ENCODE data around the gene P2RX2. TPM values are rescaled to one million over a fixed set of nuclear protein-coding genes. Genes with fewer than 3 reads are reported as not detected.

Gene P2RX2
- total and polyA plus RNA-seq, 2 of the 4 experiments (the other 2 are of a cell fraction), result not detected

GRCh38 chr12:132648616-132649225 lies 30.1 kb downstream of the P2RX2 start:
- Histone ChIP-seq H3K4me1 (ENCODE audit: control insufficient read depth, insufficient read depth, low read length) (no peaks in the 10 kb centered on the region), H4K20me1 (ENCODE audit: insufficient read depth, low read length) (no peaks in the 10 kb centered on the region; the same call in 1 of the 2 replicates), H3K9ac (ENCODE audit: low read depth, low read length) (no peak overlapping the region), H2AK5ac (ENCODE audit: low read depth, low read length) (no peak overlapping the region), H3K9me3 (ENCODE audit: control insufficient read depth, insufficient read depth, low read length) (no peaks in the 10 kb centered on the region), H3K56ac (ENCODE audit: extremely low read depth, insufficient read depth, low read length) (no peak overlapping the region), H2BK20ac (ENCODE audit: low read depth, low read length) (no peak overlapping the region), H3K27me3 (ENCODE audit: control insufficient read depth, insufficient read depth, low read length) (no peaks in the 10 kb centered on the region), H3K18ac (ENCODE audit: low read depth, low read length) (no peak overlapping the region), H4K5ac (ENCODE audit: low read depth, low read length) (no peak overlapping the region), H4K91ac (ENCODE audit: insufficient read depth, low read depth, low read length) (no peak overlapping the region), H3K36me3 (ENCODE audit: control insufficient read depth, insufficient read depth, low read length) (peaks cover 27% of the 10 kb centered on the region), H3K9me1 (ENCODE audit: insufficient read depth, low read length) (no peaks in the 10 kb centered on the region), H2BK5ac (ENCODE audit: low read depth, low read length, poor library complexity, severe bottlenecking) (no peak overlapping the region), H3K4me3 (ENCODE audit: insufficient read depth, low read depth, low read length) (no peak overlapping the region), H3K27ac (ENCODE audit: insufficient read depth, low read length) (no peak overlapping the region), H2AFZ (replicated peaks; ENCODE audit: low read length, poor library complexity) (no peak overlapping the region), H3K79me1 (ENCODE audit: low read depth in 1 of 2, low read length in 2 of 2) (no peaks in the 10 kb centered on the region), H3K14ac (replicated peaks; ENCODE audit: low read depth, low read length) (no peak overlapping the region), H3K4me2 (ENCODE audit: low read depth, low read length) (no peak overlapping the region), H2BK15ac (ENCODE audit: low read depth, low read length) (no peak overlapping the region), H3K4ac (ENCODE audit: low read depth, low read length) (no peak overlapping the region), H2AK9ac (replicated peaks; ENCODE audit: low read depth, low read length, poor library complexity) (no peak overlapping the region), H4K8ac (ENCODE audit: low read depth in 2 of 2, low read length in 2 of 2) (no peak overlapping the region), H2BK120ac (ENCODE audit: low read depth, low read length) (no peak overlapping the region), H3K23ac (ENCODE audit: low read depth, low read length) (no peak overlapping the region)
- ChIA-PET CTCF (no interaction called here), POLR2A (ENCODE audit: unreplicated experiment) (no interaction called here)
- DNase-seq (no peak), ATAC-seq (ENCODE audit: low read depth) (no peak)
- BruUV-seq (replicated peaks), result no TSS peak
- WGBS, 2 experiments (ENCODE audit: extremely low coverage in 2 of 2, insufficient read length in 1 of 2), result 97% methylated on average over 17 of the region's 24 CpGs; no CpG with 5 or more reads in 1 of the 2 experiments
- in situ Hi-C loops (cut with MboI; ENCODE audit: low sequenced_read_pairs) (no loop called here), dilution Hi-C loops (cut with HindIII; ENCODE audit: low sequenced_read_pairs, unreplicated experiment) (no loop called here), intact Hi-C loops (cut with micrococcal nuclease) (no loop called here)
- TF ChIP-seq RCOR1 (IDR thresholded peaks at IDR 0.05; ENCODE audit: insufficient replicate concordance, low read length) (no peak), ELK1 (IDR thresholded peaks at IDR 0.05; ENCODE audit: borderline replicate concordance, low read depth, low read length) (no peak), CTCF (conservative IDR thresholded peaks at IDR 0.05; ENCODE audit: low read depth, low read length) (no peak), MAZ (IDR thresholded peaks at IDR 0.05; ENCODE audit: borderline replicate concordance, low read depth, low read length) (no peak), NFE2L2 (IDR thresholded peaks at IDR 0.05; ENCODE audit: low read depth, low read length) (no peak), MAFK (IDR thresholded peaks at IDR 0.05; ENCODE audit: low read depth, low read length) (no peak), POLR2A (IDR thresholded peaks at IDR 0.05; ENCODE audit: low read depth, low read length) (no peak), RFX5 (IDR thresholded peaks at IDR 0.05; ENCODE audit: low read depth, low read length) (no peak), USF2 (IDR thresholded peaks at IDR 0.05; ENCODE audit: low read depth, low read length) (no peak)

Data from IMR-90 (cell line).